Endodermal cell (in vitro differentiated cells): ENCODE data around the gene IMPDH1. TPM values are rescaled to one million over a fixed set of nuclear protein-coding genes. Genes with fewer than 3 reads are reported as not detected.

Experiments
- DNase-seq: peaks from one replicate; pipeline ENCODE4 v3.0.0-alpha.2; 2017
- H3K27ac ChIP-seq: 2 replicates; pipeline ENCODE4 v1.5.1; 2013; ENCODE audit warnings: mild to moderate bottlenecking, low read depth, low read length, moderate library complexity
- H3K27me3 ChIP-seq: 2 replicates; pipeline ENCODE4 v1.6.1; 2013; ENCODE audit warnings: mild to moderate bottlenecking, low read length, moderate library complexity; ENCODE audit not compliant: insufficient read depth, control insufficient read depth, poor library complexity, severe bottlenecking
- H3K36me3 ChIP-seq: 2 replicates; pipeline ENCODE4 v1.7.0; 2013; ENCODE audit warnings: mild to moderate bottlenecking, low read length, moderate library complexity; ENCODE audit not compliant: control insufficient read depth, insufficient read depth
- H3K4me1 ChIP-seq: one replicate; pipeline ENCODE4 v1.7.0; 2013; ENCODE audit warnings: low read length; ENCODE audit not compliant: control insufficient read depth, insufficient read depth
- H3K4me3 ChIP-seq: 2 replicates; pipeline ENCODE4 v1.5.1; 2013; ENCODE audit warnings: mild to moderate bottlenecking, low read length, moderate library complexity
- H3K9ac ChIP-seq: 2 replicates; pipeline ENCODE4 v1.6.1; 2013; ENCODE audit warnings: mild to moderate bottlenecking, low read length, moderate library complexity; ENCODE audit not compliant: poor library complexity, severe bottlenecking; ENCODE audit errors: extremely low read depth
- H3K9me3 ChIP-seq: 2 replicates; pipeline ENCODE4 v1.6.1; 2013; ENCODE audit warnings: mild to moderate bottlenecking, low read length, moderate library complexity; ENCODE audit not compliant: control insufficient read depth
- H3K27ac Mint-ChIP-seq: 2 replicates; pipeline ENCODE4 v1.8.0; 2020; ENCODE audit warnings: mixed read lengths
- H3K27me3 Mint-ChIP-seq: 2 replicates; pipeline ENCODE4 v1.8.0; 2021; ENCODE audit warnings: mild to moderate bottlenecking, mixed read lengths; ENCODE audit not compliant: insufficient read depth
- H3K36me3 Mint-ChIP-seq: 2 replicates; pipeline ENCODE4 v1.8.0; 2020; ENCODE audit warnings: low read depth, mixed read lengths
- H3K4me1 Mint-ChIP-seq: 2 replicates; pipeline ENCODE4 v1.8.0; 2020; ENCODE audit warnings: mixed read lengths
- H3K4me3 Mint-ChIP-seq: 2 replicates; pipeline ENCODE4 v1.8.0; 2020; ENCODE audit warnings: mild to moderate bottlenecking, moderate library complexity, mixed read lengths
- H3K9me3 Mint-ChIP-seq: 2 replicates; pipeline ENCODE4 v1.8.0; 2020; ENCODE audit warnings: mild to moderate bottlenecking, mixed read lengths
- CTCF ChIP-seq: fragments of 200-600 bp; sonication (generic); conservative IDR thresholded peaks from 2 replicates; pipeline ENCODE4 v1.5.0; 2021; ENCODE audit warnings: antibody characterized with exemption, mild to moderate bottlenecking
- WGBS, 2 experiments: methylation state at CpG; one replicate each; pipeline versions ENCODE4 v1.1.5 to v1.1.7; 2013; ENCODE audit warnings: missing lambda C conversion rate in 2 of 2, mixed read lengths in 1 of 2; ENCODE audit not compliant: insufficient coverage in 1 of 2, insufficient read length in 1 of 2; 5-methylcytosine and 5-hydroxymethylcytosine counted together
- total RNA-seq, 2 donors: library from RNA; stranded (reverse); fragmentation: NEBNext Ultra II Directional in 1 of 2; extraction: Animal tissue kit (Norgen Biotek cat#: 25700) in 1 of 2; gene quantifications; 2 replicates in 1 of 2; 3 replicates in 1 of 2; pipeline ENCODE4 v1.2.1, GENCODE V29; 2021

IMPDH1 gene
- total RNA-seq, 2 donors from 2014 or later, result 13.4 to 16.5 TPM

GRCh38 chr7:128370491-128370890 is 39.3 kb downstream of the IMPDH1 start:
- Histone ChIP-seq H3K27me3 (peaks cover 24% of the 10 kb centered on the region), H3K4me1 (no peaks in the 10 kb centered on the region), H3K36me3 (no peaks in the 10 kb centered on the region), H3K9me3 (no peaks in the 10 kb centered on the region), H3K27ac (no peak overlapping the region), H3K9ac (no peak overlapping the region), H3K4me3 (no peak overlapping the region)
- no peak overlapping the region for H3K4me3 Mint-ChIP-seq
- no peak for TF ChIP-seq CTCF
- no peak for DNase-seq
- H3K36me3 Mint-ChIP-seq, result no peaks in the 10 kb centered on the region
- H3K27ac Mint-ChIP-seq, result no peak overlapping the region
- H3K4me1 Mint-ChIP-seq, result peaks cover 1% of the 10 kb centered on the region
- 99% methylated on average over 3 of the region's 4 CpGs; no CpG with 5 or more reads in 1 of the 2 experiments for WGBS, 2 experiments
- no peaks in the 10 kb centered on the region for H3K9me3 Mint-ChIP-seq
- peaks cover 49% of the 10 kb centered on the region for H3K27me3 Mint-ChIP-seq

- Histone ChIP-seq H3K4me1 (no peaks in the 10 kb centered on the region), H3K27ac (no peak overlapping the region), H3K9me3 (no peaks in the 10 kb centered on the region), H3K36me3 (no peaks in the 10 kb centered on the region), H3K27me3 (peaks cover 59% of the 10 kb centered on the region), H3K9ac (no peak overlapping the region), H3K4me3 (no peak overlapping the region)
- no peak overlapping the region for H3K27ac Mint-ChIP-seq
- no peak for DNase-seq
- H3K4me3 Mint-ChIP-seq, result no peak overlapping the region
- no peak for TF ChIP-seq CTCF
- H3K9me3 Mint-ChIP-seq, result no peaks in the 10 kb centered on the region
- H3K36me3 Mint-ChIP-seq, result no peaks in the 10 kb centered on the region
- no peaks in the 10 kb centered on the region for H3K4me1 Mint-ChIP-seq
- peaks cover 70% of the 10 kb centered on the region for H3K27me3 Mint-ChIP-seq
Measured at GRCh38 chr7:128366986-128367385, 42.8 kb downstream of the IMPDH1 start.

GRCh38 chr7:128366300-128366699 is 43.5 kb downstream of the IMPDH1 start:
- Mint-ChIP-seq H3K4me3 (no peak overlapping the region), H3K9me3 (no peaks in the 10 kb centered on the region), H3K27me3 (peaks cover 72% of the 10 kb centered on the region), H3K27ac (no peak overlapping the region), H3K36me3 (no peaks in the 10 kb centered on the region), H3K4me1 (no peaks in the 10 kb centered on the region)
- H3K9ac ChIP-seq, result no peak overlapping the region
- H3K4me3 ChIP-seq, result no peak overlapping the region
- no peaks in the 10 kb centered on the region for H3K36me3 ChIP-seq
- DNase-seq, result no peak
- peaks cover 64% of the 10 kb centered on the region for H3K27me3 ChIP-seq
- H3K9me3 ChIP-seq, result no peaks in the 10 kb centered on the region
- H3K4me1 ChIP-seq, result no peaks in the 10 kb centered on the region
- no peak for TF ChIP-seq CTCF
- no peak overlapping the region for H3K27ac ChIP-seq
- WGBS, 2 experiments, result 83% methylated on average over 1 of the region's 1 CpG; no CpG with 5 or more reads in 1 of the 2 experiments
